Gastroesophageal sphincter (tissue), 4 donors: ENCODE results near the gene ZNF273. TPM values are rescaled to one million over a fixed set of nuclear protein-coding genes. Genes with fewer than 3 reads are reported as not detected.
A peak's percentile ranks its signal among the peaks of the same experiment; 100 is the strongest.
"Not testable (repeated sequence)": the region's sequence is repeated elsewhere in the genome, so short reads cannot be mapped to it uniquely, and the experiment has no call there.

Source experiments
- ATAC-seq: fragments of 150-250 bp; one replicate; pipeline ENCODE4 v1.9.1; 2016; ENCODE audit warnings: mild to moderate bottlenecking, moderate library complexity
- H3K27ac ChIP-seq, 4 donors: fragments of 200-600 bp; sonication (generic) in 3 of 4; 1 replicate in 3 of 4; 2 replicates in 1 of 4; pipeline ENCODE4 v1.5.1; 2016 to 2019
- H3K27me3 ChIP-seq: fragments of 200-600 bp; sonication (generic); one replicate; pipeline ENCODE4 v1.5.1; 2019
- H3K36me3 ChIP-seq, 2 donors: fragments of 200-600 bp; sonication (generic); one replicate each; pipeline ENCODE4 v1.5.1; 2019; ENCODE audit warnings: control low read depth in 1 of 2
- H3K4me1 ChIP-seq, 3 donors: fragments of 200-600 bp; sonication (generic); 1 replicate in 2 of 3; 2 replicates in 1 of 3; pipeline ENCODE4 v1.5.1; 2016 to 2019; ENCODE audit warnings: control low read depth in 2 of 3
- H3K4me3 ChIP-seq, 2 donors: fragments of 200-600 bp; sonication (generic); one replicate each; pipeline ENCODE4 v1.5.1; 2019; ENCODE audit warnings: mild to moderate bottlenecking in 1 of 2, moderate library complexity in 1 of 2
- H3K9me3 ChIP-seq, 3 donors: fragments of 200-600 bp; sonication (generic); one replicate each; pipeline ENCODE4 v1.5.1; 2017 to 2019; ENCODE audit warnings: control low read depth in 2 of 3
- EP300 ChIP-seq: sonication (generic); formaldehyde crosslinking; IDR thresholded peaks from one replicate; pipeline ENCODE4 v1.6.1; 2017; ENCODE audit warnings: antibody characterized with exemption, mild to moderate bottlenecking
- POLR2A ChIP-seq, 2 donors: fragments of 450-650 bp; IDR thresholded peaks; one replicate each; pipeline ENCODE4 v1.6.1; 2017; ENCODE audit warnings: antibody characterized with exemption in 2 of 2, mild to moderate bottlenecking in 2 of 2, moderate library complexity in 1 of 2
- POLR2AphosphoS5 ChIP-seq: sonication (generic); formaldehyde crosslinking; IDR thresholded peaks from one replicate; pipeline ENCODE4 v1.6.1; 2017; ENCODE audit warnings: antibody characterized with exemption
- WGBS, 2 donors: methylation state at CpG; one replicate each; pipeline ENCODE4 v1.1.5; 2018; ENCODE audit warnings: low coverage in 1 of 2; 5-methylcytosine and 5-hydroxymethylcytosine counted together
- total RNA-seq, 4 donors: library from RNA; depleted of rRNA; stranded (reverse); fragments of >200 nt; gene quantifications; one replicate each; pipeline ENCODE4 v1.1.0, GENCODE V29; 2016
- TF ChIP-seq, protein P1 (sequence below), 4 experiments: fragments of 200-600 bp in 2 of 4; fragments of 450-650 bp in 2 of 4; sonication (generic) in 1 of 4; IDR thresholded peaks; one replicate each; pipeline ENCODE4 v1.5.1; 2017 to 2019; ENCODE audit warnings: antibody characterized with exemption in 4 of 4, mild to moderate bottlenecking in 2 of 4, moderate library complexity in 2 of 4

ZNF273 gene
- total RNA-seq, 4 donors from 2014 or later, result 3.0 to 7.8 (median 4.1) TPM

DNA sequence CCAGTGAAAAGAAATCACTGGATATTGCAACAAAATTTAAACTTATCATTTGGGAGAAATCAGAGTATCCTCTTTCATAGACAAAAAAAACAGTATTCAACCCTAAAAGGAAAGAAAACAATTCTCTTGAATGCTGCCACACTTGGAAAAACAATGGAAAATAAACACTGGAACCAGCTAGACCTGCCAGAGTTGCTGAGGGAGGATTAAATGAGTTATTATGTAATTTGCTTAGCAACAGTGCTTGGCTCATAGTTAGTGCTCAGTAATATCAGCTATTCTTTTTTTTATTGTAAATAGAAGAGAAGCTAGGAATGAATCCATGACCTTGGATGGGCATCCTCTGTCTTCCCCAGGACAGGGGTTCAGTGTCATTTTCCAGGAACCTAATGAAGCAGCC lies 11.0 kb upstream of the ZNF273 start:
- no peak for ATAC-seq
- Histone ChIP-seq H3K36me3 (no peaks in the 10 kb centered on the region), H3K27me3 (peaks cover 10% of the 10 kb centered on the region), H3K4me3 (no peak overlapping the region), H3K4me1 (peaks cover 0 to 54% (median 21%) of the 10 kb centered on the region in 3 donors), H3K9me3 (no peaks in the 10 kb centered on the region), H3K27ac (peak overlapping the region in 2 of 4 donors; percentile 27 to 59)
- TF ChIP-seq POLR2A (IDR thresholded peaks at IDR 0.05) (no peak), EP300 (no peak), POLR2AphosphoS5 (no peak)
- TF ChIP-seq, protein P1, sequence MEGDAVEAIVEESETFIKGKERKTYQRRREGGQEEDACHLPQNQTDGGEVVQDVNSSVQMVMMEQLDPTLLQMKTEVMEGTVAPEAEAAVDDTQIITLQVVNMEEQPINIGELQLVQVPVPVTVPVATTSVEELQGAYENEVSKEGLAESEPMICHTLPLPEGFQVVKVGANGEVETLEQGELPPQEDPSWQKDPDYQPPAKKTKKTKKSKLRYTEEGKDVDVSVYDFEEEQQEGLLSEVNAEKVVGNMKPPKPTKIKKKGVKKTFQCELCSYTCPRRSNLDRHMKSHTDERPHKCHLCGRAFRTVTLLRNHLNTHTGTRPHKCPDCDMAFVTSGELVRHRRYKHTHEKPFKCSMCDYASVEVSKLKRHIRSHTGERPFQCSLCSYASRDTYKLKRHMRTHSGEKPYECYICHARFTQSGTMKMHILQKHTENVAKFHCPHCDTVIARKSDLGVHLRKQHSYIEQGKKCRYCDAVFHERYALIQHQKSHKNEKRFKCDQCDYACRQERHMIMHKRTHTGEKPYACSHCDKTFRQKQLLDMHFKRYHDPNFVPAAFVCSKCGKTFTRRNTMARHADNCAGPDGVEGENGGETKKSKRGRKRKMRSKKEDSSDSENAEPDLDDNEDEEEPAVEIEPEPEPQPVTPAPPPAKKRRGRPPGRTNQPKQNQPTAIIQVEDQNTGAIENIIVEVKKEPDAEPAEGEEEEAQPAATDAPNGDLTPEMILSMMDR (IDR thresholded peaks at IDR 0.05), result no peak

DNA sequence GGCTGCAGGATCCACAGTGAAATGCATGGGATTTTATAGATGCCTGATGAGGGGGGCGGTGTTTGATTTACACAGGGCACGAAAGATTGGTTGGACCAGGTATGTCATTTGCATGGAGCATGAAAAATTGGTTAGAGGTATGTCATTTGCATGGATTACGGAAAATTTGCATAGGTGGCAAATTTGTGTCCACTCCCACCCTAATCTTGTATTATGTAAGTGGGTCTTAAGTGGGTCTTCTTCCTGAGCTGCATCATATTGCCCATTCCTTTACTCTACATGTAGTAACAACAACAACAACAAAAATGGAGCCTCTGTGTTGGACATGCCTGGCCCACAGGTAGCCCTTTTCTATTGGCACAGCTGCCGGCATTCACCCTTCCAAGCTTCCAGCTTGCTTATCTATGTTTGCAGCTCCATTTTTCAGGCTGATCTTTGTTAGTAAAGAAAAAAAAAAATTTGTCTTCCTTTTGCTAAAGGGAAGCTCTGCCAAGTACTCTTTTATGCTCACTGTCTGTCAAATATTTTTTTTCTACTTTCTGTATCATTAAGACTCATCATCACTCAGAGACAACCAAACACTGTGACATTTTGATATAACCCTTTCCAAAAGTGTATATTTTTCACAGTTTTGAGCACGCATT lies 10.3 kb upstream of the ZNF273 start:
- ATAC-seq, result no peak
- Histone ChIP-seq H3K9me3 (no peaks in the 10 kb centered on the region), H3K4me3 (no peak overlapping the region), H3K4me1 (peaks cover 0 to 53% (median 21%) of the 10 kb centered on the region in 3 donors), H3K27ac (no peak overlapping the region), H3K27me3 (peaks cover 8% of the 10 kb centered on the region), H3K36me3 (peaks cover 0 to 3% of the 10 kb centered on the region in 2 donors)
- no peak for TF ChIP-seq POLR2AphosphoS5
- no peak for TF ChIP-seq EP300
- no peak for TF ChIP-seq POLR2A (IDR thresholded peaks at IDR 0.05)
- TF ChIP-seq, protein P1 (IDR thresholded peaks at IDR 0.05), result no peak
- 51 to 76% methylated on average over 4 to 5 of the region's 5 CpGs for WGBS, 2 donors

DNA sequence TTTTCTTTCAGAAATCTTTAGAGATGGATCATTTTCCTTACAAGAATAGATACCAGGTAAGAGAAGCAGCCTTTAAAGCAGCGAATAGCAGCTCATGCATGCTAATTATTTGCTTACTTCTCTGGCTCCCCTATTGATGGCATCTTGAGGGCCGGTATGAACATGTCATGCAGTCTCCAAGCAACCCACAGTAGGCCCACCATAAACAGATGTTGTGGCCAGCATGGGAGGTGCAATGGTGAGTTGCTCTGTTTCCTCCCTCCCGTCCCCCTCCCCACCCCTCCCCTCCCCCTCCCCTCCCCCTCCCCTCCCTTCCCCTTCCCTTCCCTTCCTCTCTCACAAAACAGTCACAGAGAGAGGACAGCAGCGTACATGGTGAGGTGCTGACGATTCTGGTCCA lies 9.7 kb upstream of the ZNF273 start:
- H3K36me3 ChIP-seq, result peaks cover 0 to 3% of the 10 kb centered on the region in 2 donors
- whole genome bisulfite sequencing, 2 donors, result 52 to 81% methylated on average over 2 to 3 of the region's 5 CpGs
- peaks cover 4% of the 10 kb centered on the region for H3K27me3 ChIP-seq
- no peak overlapping the region for H3K4me3 ChIP-seq
- no peaks in the 10 kb centered on the region for H3K9me3 ChIP-seq
- no peak for TF ChIP-seq EP300
- H3K27ac ChIP-seq, result no peak overlapping the region
- peaks cover 0 to 46% (median 15%) of the 10 kb centered on the region in 3 donors for H3K4me1 ChIP-seq
- no peak for ATAC-seq

DNA sequence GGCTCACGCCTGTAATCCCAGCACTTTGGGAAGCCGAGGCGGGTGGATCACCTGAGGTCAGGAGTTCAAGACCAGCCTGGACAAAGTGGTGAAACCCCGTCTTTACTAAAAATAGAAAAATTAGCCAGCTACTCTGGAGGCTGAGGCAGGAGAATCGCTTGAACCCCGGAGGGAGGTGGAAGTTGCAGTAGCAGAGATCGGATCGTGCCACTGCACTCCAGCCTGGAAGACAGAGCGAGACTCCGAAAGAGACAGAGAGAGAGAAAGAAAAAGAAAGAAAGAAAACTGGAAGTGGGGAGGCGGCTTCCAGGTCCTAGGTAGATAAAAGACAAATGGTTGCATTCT lies 640 bp upstream of the ZNF273 start:
- not testable (repeated sequence) for H3K27ac ChIP-seq, ATAC-seq, H3K9me3 ChIP-seq, H3K36me3 ChIP-seq, H3K27me3 ChIP-seq
- Histone ChIP-seq H3K4me1 (peaks cover 0 to 23% (median 5%) of the 10 kb centered on the region in 3 donors), H3K4me3 (peak overlapping the region; percentile 70 to 79)
- 65% methylated on average over 8 of the region's 11 CpGs; no CpG with 5 or more reads in 1 of the 2 donors for WGBS, 2 donors

DNA sequence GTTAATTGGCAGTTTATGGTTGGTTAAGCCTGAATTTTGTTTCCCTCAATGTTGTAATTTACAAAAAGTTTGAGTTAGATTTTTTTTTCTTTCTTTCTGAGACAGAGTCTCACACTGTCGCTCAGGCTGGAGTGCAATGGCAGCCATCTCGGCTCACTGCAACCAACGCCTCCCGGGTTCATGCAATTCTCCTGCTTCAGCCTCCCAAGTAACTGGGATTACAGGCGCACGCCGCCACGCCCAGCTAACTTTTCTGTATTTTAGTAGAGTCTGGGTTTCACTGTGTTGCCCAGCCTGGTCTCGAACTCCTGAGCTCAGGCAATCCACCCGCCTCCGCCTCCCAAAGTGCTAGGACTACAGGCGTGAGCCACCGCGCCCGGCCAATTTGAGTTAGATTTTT lies 935 bp downstream of the ZNF273 start:
- Histone ChIP-seq H3K27me3 (no peaks in the 10 kb centered on the region), H3K36me3 (no peaks in the 10 kb centered on the region), H3K27ac (no peak overlapping the region), H3K9me3 (no peaks in the 10 kb centered on the region), H3K4me1 (peaks cover 0 to 23% (median 5%) of the 10 kb centered on the region in 3 donors), H3K4me3 (peak overlapping the region in 1 of 2 donors; percentile 79)
- WGBS, 2 donors, result 87 to 94% methylated on average over 3 to 9 of the region's 15 CpGs
- TF ChIP-seq EP300 (no peak), POLR2A (IDR thresholded peaks at IDR 0.05) (no peak), POLR2AphosphoS5 (no peak)
- TF ChIP-seq, protein P1 (IDR thresholded peaks at IDR 0.05), result no peak
- no peak for ATAC-seq

DNA sequence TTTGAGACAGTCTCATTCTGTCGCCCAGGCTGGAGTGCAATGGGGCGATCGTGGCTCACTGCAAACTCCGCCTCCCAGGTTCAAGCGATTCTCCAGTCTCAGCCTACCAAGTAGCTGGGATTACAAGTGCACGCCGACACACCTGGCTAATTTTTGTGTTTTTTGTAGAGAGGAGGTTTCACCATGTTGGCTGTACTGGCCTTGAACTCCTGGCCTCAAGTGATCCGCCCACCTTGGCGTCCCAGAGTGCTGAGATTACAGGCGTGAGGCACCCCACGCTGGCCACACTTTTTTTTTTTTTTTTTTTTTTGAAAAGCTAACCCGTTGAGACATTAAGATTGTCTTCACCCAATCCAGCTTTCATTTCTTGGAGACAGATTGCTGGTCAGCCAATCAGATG lies 2.1 kb downstream of the ZNF273 start:
- Histone ChIP-seq H3K27ac (no peak overlapping the region), H3K4me3 (no peak overlapping the region), H3K4me1 (peaks cover 0 to 23% (median 5%) of the 10 kb centered on the region in 3 donors), H3K9me3 (no peaks in the 10 kb centered on the region), H3K36me3 (no peaks in the 10 kb centered on the region), H3K27me3 (no peaks in the 10 kb centered on the region)
- 81 to 100% methylated on average over 1 to 10 of the region's 12 CpGs for WGBS, 2 donors
- ATAC-seq, result no peak
- no peak for TF ChIP-seq POLR2AphosphoS5
- no peak for TF ChIP-seq POLR2A (IDR thresholded peaks at IDR 0.05)
